ENCODE measurements around the gene CLK3.

The CLK3 gene

GRCh38 chr15:74618841-74619596 lies 3.4 kb downstream of the CLK3 start:
- no peak for DNase-seq (ENCODE audit: low read depth in 1 of 2, low spot score in 1 of 2)
- no peak for TF ChIP-seq JUND (IDR thresholded peaks at IDR 0.05; ENCODE audit: low read depth)
- in situ Hi-C loops (cut with HindIII; ENCODE audit: low pct_unique_long_range_greater_than_20kb, low sequenced_read_pairs), result no loop called here

- TF ChIP-seq JUND (IDR thresholded peaks at IDR 0.05; ENCODE audit: low read depth), result no peak
- in situ Hi-C loops (cut with HindIII; ENCODE audit: low pct_unique_long_range_greater_than_20kb, low sequenced_read_pairs), result no loop called here
Measured at GRCh38 chr15:74619916-74620635, 4.4 kb downstream of the CLK3 start.

GRCh38 chr15:74620636-74621545 lies 5.3 kb downstream of the CLK3 start:
- in situ Hi-C loops (cut with HindIII; ENCODE audit: low pct_unique_long_range_greater_than_20kb, low sequenced_read_pairs), result no loop called here
- TF ChIP-seq JUND (IDR thresholded peaks at IDR 0.05; ENCODE audit: low read depth), result no peak
- DNase-seq (ENCODE audit: low read depth in 1 of 2, low spot score in 1 of 2), result peak; percentile 80 to 86

More at GRCh38 chr15:74619916-74620635, 4.4 kb downstream of the CLK3 start:
- DNase-seq (ENCODE audit: low read depth in 1 of 2, low spot score in 1 of 2), result no peak

GRCh38 chr15:74621546-74621920 lies 5.9 kb downstream of the CLK3 start:
- TF ChIP-seq JUND (IDR thresholded peaks at IDR 0.05; ENCODE audit: low read depth), result no peak
- no peak for DNase-seq (ENCODE audit: low read depth in 1 of 2, low spot score in 1 of 2)
- in situ Hi-C loops (cut with HindIII; ENCODE audit: low pct_unique_long_range_greater_than_20kb, low sequenced_read_pairs), result no loop called here

GRCh38 chr15:74621936-74622335 lies 6.3 kb downstream of the CLK3 start:
- in situ Hi-C loops (cut with HindIII; ENCODE audit: low pct_unique_long_range_greater_than_20kb, low sequenced_read_pairs), result no loop called here
- TF ChIP-seq JUND (IDR thresholded peaks at IDR 0.05; ENCODE audit: low read depth), result no peak

GRCh38 chr15:74622758-74623157 lies 7.1 kb downstream of the CLK3 start:
- no peak for DNase-seq (ENCODE audit: low read depth in 1 of 2, low spot score in 1 of 2)
- in situ Hi-C loops (cut with HindIII; ENCODE audit: low pct_unique_long_range_greater_than_20kb, low sequenced_read_pairs), result no loop called here
- TF ChIP-seq JUND (IDR thresholded peaks at IDR 0.05; ENCODE audit: low read depth), result no peak

More at GRCh38 chr15:74621936-74622335, 6.3 kb downstream of the CLK3 start:
- DNase-seq (ENCODE audit: low read depth in 1 of 2, low spot score in 1 of 2), result no peak

GRCh38 chr15:74624020-74624602 lies 8.5 kb downstream of the CLK3 start:
- in situ Hi-C loops (cut with HindIII; ENCODE audit: low pct_unique_long_range_greater_than_20kb, low sequenced_read_pairs), result no loop called here
- DNase-seq (ENCODE audit: low read depth in 1 of 2, low spot score in 1 of 2), result no peak
- no peak for TF ChIP-seq JUND (IDR thresholded peaks at IDR 0.05; ENCODE audit: low read depth)

- DNase-seq (ENCODE audit: low read depth in 1 of 2, low spot score in 1 of 2), result no peak
- no peak for TF ChIP-seq JUND (IDR thresholded peaks at IDR 0.05; ENCODE audit: low read depth)
- in situ Hi-C loops (cut with HindIII; ENCODE audit: low pct_unique_long_range_greater_than_20kb, low sequenced_read_pairs), result no loop called here
Measured at GRCh38 chr15:74625693-74626092, 10.1 kb downstream of the CLK3 start.

GRCh38 chr15:74626336-74626735 lies 10.7 kb downstream of the CLK3 start:
- in situ Hi-C loops (cut with HindIII; ENCODE audit: low pct_unique_long_range_greater_than_20kb, low sequenced_read_pairs), result no loop called here
- TF ChIP-seq JUND (IDR thresholded peaks at IDR 0.05; ENCODE audit: low read depth), result no peak
- no peak for DNase-seq (ENCODE audit: low read depth in 1 of 2, low spot score in 1 of 2)

GRCh38 chr15:74626752-74627692 lies 11.4 kb downstream of the CLK3 start:
- no peak for TF ChIP-seq JUND (IDR thresholded peaks at IDR 0.05; ENCODE audit: low read depth)
- DNase-seq (ENCODE audit: low read depth in 1 of 2, low spot score in 1 of 2), result no peak
- in situ Hi-C loops (cut with HindIII; ENCODE audit: low pct_unique_long_range_greater_than_20kb, low sequenced_read_pairs), result no loop called here

- TF ChIP-seq JUND (IDR thresholded peaks at IDR 0.05; ENCODE audit: low read depth), result no peak
- in situ Hi-C loops (cut with HindIII; ENCODE audit: low pct_unique_long_range_greater_than_20kb, low sequenced_read_pairs), result no loop called here
- no peak for DNase-seq (ENCODE audit: low read depth in 1 of 2, low spot score in 1 of 2)
Measured at GRCh38 chr15:74627766-74628165, 12.1 kb downstream of the CLK3 start.
